Activated CD8-positive, alpha-beta memory T cell treated with anti-CD3 and anti-CD28 coated beads for 48 hours (primary cell): ENCODE results near the gene IST1.
A peak's percentile ranks its signal among the peaks of the same experiment; 100 is the strongest.
"Not testable (repeated sequence)": the region's sequence is repeated elsewhere in the genome, so short reads cannot be mapped to it uniquely, and the experiment has no call there.

Source experiments
- DNase-seq, 3 experiments: peaks; one replicate each; pipeline ENCODE4 v3.0.0-alpha.2; 2020; ENCODE audit warnings: low read depth in 2 of 3, low spot score in 2 of 3

The IST1 gene

GRCh38 chr16:71894921-71895678 is at the start of gene IST1:
TSS of gene IST1 (plus strand) at chr16:71895531. CDS start at chr16:71915641, 20,110 bp downstream.
- peak; percentile 86 to 97 (median 96) for DNase-seq

- DNase-seq, result peak; percentile 91 to 94 (median 93)
Observed at GRCh38 chr16:71845639-71846430, 49.5 kb upstream of the IST1 start, which contains the start of gene ATXN1L. TSS of gene ATXN1L (plus strand) at chr16:71845976. CDS start at chr16:71849741, 3,765 bp downstream.

GRCh38 chr16:71846431-71846830 is 48.9 kb upstream of the IST1 start:
- DNase-seq, result no peak

GRCh38 chr16:71847096-71847495 is 48.2 kb upstream of the IST1 start:
- no peak for DNase-seq

GRCh38 chr16:71848622-71849021 is 46.7 kb upstream of the IST1 start:
- no peak for DNase-seq

GRCh38 chr16:71851746-71852145 is 43.6 kb upstream of the IST1 start:
- DNase-seq, result no peak

GRCh38 chr16:71852158-71852557 is 43.2 kb upstream of the IST1 start:
- DNase-seq, result no peak

- no peak for DNase-seq
Observed at GRCh38 chr16:71852561-71852960, 42.8 kb upstream of the IST1 start.

- no peak for DNase-seq
Observed at GRCh38 chr16:71853413-71853812, 41.9 kb upstream of the IST1 start.

- DNase-seq, result no peak
Observed at GRCh38 chr16:71854369-71854948, 40.9 kb upstream of the IST1 start.

GRCh38 chr16:71855937-71856662 is 39.2 kb upstream of the IST1 start:
- no peak for DNase-seq

- DNase-seq, result no peak
Observed at GRCh38 chr16:71859762-71860521, 35.4 kb upstream of the IST1 start.

- no peak for DNase-seq
Observed at GRCh38 chr16:71863995-71864394, 31.3 kb upstream of the IST1 start.

- DNase-seq, result no peak
Observed at GRCh38 chr16:71865173-71865863, 30.0 kb upstream of the IST1 start.

GRCh38 chr16:71867175-71867574 is 28.2 kb upstream of the IST1 start:
- not testable (repeated sequence) for DNase-seq

GRCh38 chr16:71867939-71868338 is 27.4 kb upstream of the IST1 start:
- DNase-seq, result no peak

GRCh38 chr16:71869089-71869488 is 26.2 kb upstream of the IST1 start:
- DNase-seq, result no peak

- no peak for DNase-seq
Observed at GRCh38 chr16:71870818-71871217, 24.5 kb upstream of the IST1 start.

- no peak for DNase-seq
Observed at GRCh38 chr16:71873199-71873598, 22.1 kb upstream of the IST1 start.

GRCh38 chr16:71878911-71879310 is 16.4 kb upstream of the IST1 start:
- DNase-seq, result no peak
